ENCODE measurements around the gene DOP1B. TPM values are rescaled to one million over a fixed set of nuclear protein-coding genes. Genes with fewer than 3 reads are reported as not detected.

Gene DOP1B
- total RNA-seq, 1 donor = 14.6 TPM

GRCh38 chr21:36175771-36176565 lies 19.3 kb downstream of the DOP1B start:
- Histone ChIP-seq H3K9me3 (ENCODE audit: low read depth, low read length) (no peaks in the 10 kb centered on the region), H3K4me1 (ENCODE audit: insufficient read depth, low read length) (peaks cover 50% of the 10 kb centered on the region), H3K27me3 (ENCODE audit: insufficient read depth, low read length) (no peaks in the 10 kb centered on the region), H3K4me3 (ENCODE audit: low read length) (no peak overlapping the region)

GRCh38 chr21:36178349-36178748 lies 21.7 kb downstream of the DOP1B start:
- H3K9me3 ChIP-seq (ENCODE audit: low read depth, low read length) = no peaks in the 10 kb centered on the region
- H3K27me3 ChIP-seq (ENCODE audit: insufficient read depth, low read length) = no peaks in the 10 kb centered on the region
- no peak overlapping the region for H3K4me3 ChIP-seq (ENCODE audit: low read length)
- H3K4me1 ChIP-seq (ENCODE audit: insufficient read depth, low read length) = peaks cover 51% of the 10 kb centered on the region

GRCh38 chr21:36179145-36179544 lies 22.5 kb downstream of the DOP1B start:
- Histone ChIP-seq H3K9me3 (ENCODE audit: low read depth, low read length) (no peaks in the 10 kb centered on the region), H3K4me1 (ENCODE audit: insufficient read depth, low read length) (peaks cover 48% of the 10 kb centered on the region), H3K27me3 (ENCODE audit: insufficient read depth, low read length) (no peaks in the 10 kb centered on the region), H3K4me3 (ENCODE audit: low read length) (no peak overlapping the region)

GRCh38 chr21:36180963-36181362 lies 24.3 kb downstream of the DOP1B start:
- Histone ChIP-seq H3K27me3 (ENCODE audit: insufficient read depth, low read length) (no peaks in the 10 kb centered on the region), H3K9me3 (ENCODE audit: low read depth, low read length) (no peaks in the 10 kb centered on the region)

GRCh38 chr21:36183144-36183795 lies 26.6 kb downstream of the DOP1B start:
- Histone ChIP-seq H3K4me3 (ENCODE audit: low read length) (no peak overlapping the region), H3K4me1 (ENCODE audit: insufficient read depth, low read length) (peaks cover 62% of the 10 kb centered on the region), H3K9me3 (ENCODE audit: low read depth, low read length) (no peaks in the 10 kb centered on the region), H3K27me3 (ENCODE audit: insufficient read depth, low read length) (no peaks in the 10 kb centered on the region)

More at GRCh38 chr21:36180963-36181362, 24.3 kb downstream of the DOP1B start:
- peaks cover 54% of the 10 kb centered on the region for H3K4me1 ChIP-seq (ENCODE audit: insufficient read depth, low read length)
- no peak overlapping the region for H3K4me3 ChIP-seq (ENCODE audit: low read length)

GRCh38 chr21:36184545-36184944 lies 27.9 kb downstream of the DOP1B start:
- H3K27me3 ChIP-seq (ENCODE audit: insufficient read depth, low read length) = no peaks in the 10 kb centered on the region
- H3K9me3 ChIP-seq (ENCODE audit: low read depth, low read length) = no peaks in the 10 kb centered on the region
- H3K4me1 ChIP-seq (ENCODE audit: insufficient read depth, low read length) = peaks cover 62% of the 10 kb centered on the region
- H3K4me3 ChIP-seq (ENCODE audit: low read length) = no peak overlapping the region

- Histone ChIP-seq H3K4me3 (ENCODE audit: low read length) (no peak overlapping the region), H3K9me3 (ENCODE audit: low read depth, low read length) (no peaks in the 10 kb centered on the region), H3K27me3 (ENCODE audit: insufficient read depth, low read length) (no peaks in the 10 kb centered on the region), H3K4me1 (ENCODE audit: insufficient read depth, low read length) (peaks cover 62% of the 10 kb centered on the region)
Observed at GRCh38 chr21:36185523-36185922, 28.9 kb downstream of the DOP1B start.

- H3K4me1 ChIP-seq (ENCODE audit: insufficient read depth, low read length) = peaks cover 60% of the 10 kb centered on the region
- no peaks in the 10 kb centered on the region for H3K9me3 ChIP-seq (ENCODE audit: low read depth, low read length)
- no peak overlapping the region for H3K4me3 ChIP-seq (ENCODE audit: low read length)
- no peaks in the 10 kb centered on the region for H3K27me3 ChIP-seq (ENCODE audit: insufficient read depth, low read length)
Observed at GRCh38 chr21:36186081-36186480, 29.5 kb downstream of the DOP1B start.

- H3K9me3 ChIP-seq (ENCODE audit: low read depth, low read length) = no peaks in the 10 kb centered on the region
- peaks cover 53% of the 10 kb centered on the region for H3K4me1 ChIP-seq (ENCODE audit: insufficient read depth, low read length)
- no peaks in the 10 kb centered on the region for H3K27me3 ChIP-seq (ENCODE audit: insufficient read depth, low read length)
- no peak overlapping the region for H3K4me3 ChIP-seq (ENCODE audit: low read length)
Observed at GRCh38 chr21:36186506-36187399, 30.1 kb downstream of the DOP1B start.

GRCh38 chr21:36188081-36188681 lies 31.6 kb downstream of the DOP1B start:
- no peaks in the 10 kb centered on the region for H3K9me3 ChIP-seq (ENCODE audit: low read depth, low read length)
- H3K4me3 ChIP-seq (ENCODE audit: low read length) = no peak overlapping the region
- H3K4me1 ChIP-seq (ENCODE audit: insufficient read depth, low read length) = peaks cover 39% of the 10 kb centered on the region
- no peaks in the 10 kb centered on the region for H3K27me3 ChIP-seq (ENCODE audit: insufficient read depth, low read length)

GRCh38 chr21:36188937-36189336 lies 32.3 kb downstream of the DOP1B start:
- no peak overlapping the region for H3K4me3 ChIP-seq (ENCODE audit: low read length)
- peaks cover 32% of the 10 kb centered on the region for H3K4me1 ChIP-seq (ENCODE audit: insufficient read depth, low read length)
- no peaks in the 10 kb centered on the region for H3K9me3 ChIP-seq (ENCODE audit: low read depth, low read length)
- H3K27me3 ChIP-seq (ENCODE audit: insufficient read depth, low read length) = no peaks in the 10 kb centered on the region

GRCh38 chr21:36190736-36191135 lies 34.1 kb downstream of the DOP1B start:
- no peaks in the 10 kb centered on the region for H3K27me3 ChIP-seq (ENCODE audit: insufficient read depth, low read length)
- H3K4me3 ChIP-seq (ENCODE audit: low read length) = no peak overlapping the region
- H3K4me1 ChIP-seq (ENCODE audit: insufficient read depth, low read length) = peaks cover 22% of the 10 kb centered on the region
- no peaks in the 10 kb centered on the region for H3K9me3 ChIP-seq (ENCODE audit: low read depth, low read length)

- no peaks in the 10 kb centered on the region for H3K27me3 ChIP-seq (ENCODE audit: insufficient read depth, low read length)
- H3K4me1 ChIP-seq (ENCODE audit: insufficient read depth, low read length) = peaks cover 8% of the 10 kb centered on the region
- no peak overlapping the region for H3K4me3 ChIP-seq (ENCODE audit: low read length)
- no peaks in the 10 kb centered on the region for H3K9me3 ChIP-seq (ENCODE audit: low read depth, low read length)
Observed at GRCh38 chr21:36193200-36193599, 36.6 kb downstream of the DOP1B start.

GRCh38 chr21:36194024-36194423 lies 37.4 kb downstream of the DOP1B start:
- Histone ChIP-seq H3K4me3 (ENCODE audit: low read length) (no peak overlapping the region), H3K9me3 (ENCODE audit: low read depth, low read length) (no peaks in the 10 kb centered on the region), H3K27me3 (ENCODE audit: insufficient read depth, low read length) (no peaks in the 10 kb centered on the region), H3K4me1 (ENCODE audit: insufficient read depth, low read length) (peaks cover 3% of the 10 kb centered on the region)

- H3K9me3 ChIP-seq (ENCODE audit: low read depth, low read length) = no peaks in the 10 kb centered on the region
- no peaks in the 10 kb centered on the region for H3K27me3 ChIP-seq (ENCODE audit: insufficient read depth, low read length)
- no peaks in the 10 kb centered on the region for H3K4me1 ChIP-seq (ENCODE audit: insufficient read depth, low read length)
- no peak overlapping the region for H3K4me3 ChIP-seq (ENCODE audit: low read length)
Observed at GRCh38 chr21:36195613-36196012, 39.0 kb downstream of the DOP1B start.

Measured in mononuclear cell (primary cell).